H1 (cell line): Measurements from ENCODE around the gene RIMKLA. TPM values are rescaled to one million over a fixed set of nuclear protein-coding genes. Genes with fewer than 3 reads are reported as not detected.

ENCODE experiments used
- CTCF ChIA-PET: fragments of 300-600 bp; sonication (Branson Sonifier 250); formaldehyde crosslinking; loops from one replicate; lab custom pipeline; 2021; ENCODE audit not compliant: partially characterized antibody; lab: Charles Lee
- POLR2A ChIA-PET: fragments of 300-600 bp; sonication (Branson Sonifier 250); formaldehyde crosslinking; loops from one replicate; lab custom pipeline; 2021; ENCODE audit warnings: inconsistent platforms; ENCODE audit not compliant: partially characterized antibody; lab: Charles Lee
- DNase-seq, 2 experiments: peaks; one replicate each; pipeline versions ENCODE4 v3.0.0 to v3.0.0-alpha.2; 2010 to 2022; ENCODE audit warnings: low spot score in 2 of 2, low read depth in 1 of 2, mixed read lengths in 1 of 2
- FAIRE-seq: peaks from 2 replicates; lab custom pipeline; 2011; peaks lifted over from hg19 to GRCh38; lab: Jason Lieb, UNC
- H2AFZ ChIP-seq: 2 replicates; pipeline ENCODE4 v1.8.1; 2012; ENCODE audit warnings: low read length, inconsistent platforms
- H2AK5ac ChIP-seq: 2 replicates; pipeline ENCODE4 v1.6.1; 2013; ENCODE audit warnings: low read depth, low read length
- H2BK120ac ChIP-seq: replicated peaks from 2 replicates; pipeline ENCODE3; 2013; ENCODE audit warnings: low read depth, low read length, inconsistent platforms
- H2BK12ac ChIP-seq: 2 replicates; pipeline ENCODE4 v1.6.1; 2013; ENCODE audit warnings: low read depth, low read length
- H2BK15ac ChIP-seq: 2 replicates; pipeline ENCODE4 v1.6.1; 2013; ENCODE audit warnings: low read length
- H2BK20ac ChIP-seq: 2 replicates; pipeline ENCODE4 v1.6.1; 2013; ENCODE audit warnings: low read length
- H2BK5ac ChIP-seq: 2 replicates; pipeline ENCODE4 v1.6.1; 2013; ENCODE audit warnings: low read depth, low read length
- H3K14ac ChIP-seq: 2 replicates; pipeline ENCODE4 v1.6.1; 2013; ENCODE audit warnings: inconsistent platforms; ENCODE audit not compliant: insufficient read length
- H3K18ac ChIP-seq: 2 replicates; pipeline ENCODE4 v1.6.1; 2013; ENCODE audit warnings: low read length; ENCODE audit errors: extremely low read depth
- H3K23ac ChIP-seq: 2 replicates; pipeline ENCODE4 v1.6.1; 2013; ENCODE audit warnings: inconsistent platforms; ENCODE audit not compliant: insufficient read length
- H3K23me2 ChIP-seq: 2 replicates; pipeline ENCODE4 v1.6.1; 2013; ENCODE audit warnings: low read depth, low read length
- H3K27ac ChIP-seq: 2 replicates; pipeline ENCODE4 v1.6.1; 2011; ENCODE audit warnings: low read depth, low read length, inconsistent platforms
- H3K27me3 ChIP-seq, 4 experiments: replicated peaks in 1 of 4; 1 replicate in 1 of 4; 2 replicates in 3 of 4; pipeline versions ENCODE4 v1.6.1 to v1.8.1; 2011 to 2013; ENCODE audit warnings: low read length in 3 of 4, mild to moderate bottlenecking in 3 of 4, inconsistent platforms in 2 of 4, mixed read lengths in 2 of 4, moderate library complexity in 1 of 4; ENCODE audit not compliant: control insufficient read depth in 3 of 4, insufficient read depth in 3 of 4; ENCODE audit errors: extremely low read depth in 1 of 4
- H3K36me3 ChIP-seq, 4 experiments: 2 replicates each; pipeline versions ENCODE4 v1.6.1 to v1.8.1; 2011 to 2013; ENCODE audit warnings: mild to moderate bottlenecking in 4 of 4, low read length in 3 of 4, moderate library complexity in 2 of 4, control low read depth in 1 of 4, inconsistent platforms in 1 of 4; ENCODE audit not compliant: insufficient read depth in 4 of 4, control insufficient read depth in 2 of 4
- H3K4ac ChIP-seq: replicated peaks from 2 replicates; pipeline ENCODE3; 2013; ENCODE audit warnings: low read length, low read depth, mixed read lengths, inconsistent platforms; ENCODE audit not compliant: insufficient read length
- H3K4me1 ChIP-seq, 4 experiments: replicated peaks in 1 of 4; 1 replicate in 1 of 4; 2 replicates in 3 of 4; pipeline versions ENCODE4 v1.6.1 to v1.8.1; 2011 to 2013; ENCODE audit warnings: low read length in 3 of 4, inconsistent platforms in 2 of 4, mixed read lengths in 1 of 4; ENCODE audit not compliant: insufficient read depth in 4 of 4, control insufficient read depth in 3 of 4
- H3K4me2 ChIP-seq, 2 experiments: 2 replicates each; pipeline versions ENCODE4 v1.6.1 to v1.8.1; 2011 to 2013; ENCODE audit warnings: low read depth in 2 of 2, low read length in 2 of 2, control low read depth in 1 of 2, inconsistent platforms in 1 of 2, mild to moderate bottlenecking in 1 of 2; ENCODE audit not compliant: insufficient read depth in 1 of 2
- H3K4me3 ChIP-seq, 4 experiments: fragments of 200-600, 300-600 bp in 1 of 4; sonication (generic), shearing (Covaris generic), sonication (Bioruptor Twin) in 1 of 4; 2 replicates each; pipeline versions ENCODE4 v1.5.1 to v1.8.1; 2011 to 2016; ENCODE audit warnings: low read length in 4 of 4, low read depth in 3 of 4, control low read depth in 2 of 4, inconsistent platforms in 2 of 4, mild to moderate bottlenecking in 2 of 4, mixed read lengths in 1 of 4, moderate library complexity in 1 of 4; ENCODE audit not compliant: insufficient read depth in 2 of 4; ENCODE audit errors: extremely low read depth in 1 of 4
- H3K56ac ChIP-seq: replicated peaks from 2 replicates; pipeline ENCODE3; 2013; ENCODE audit warnings: low read depth, mild to moderate bottlenecking, mixed read lengths, low read length, inconsistent platforms; ENCODE audit not compliant: insufficient read length
- H3K79me1 ChIP-seq: 2 replicates; pipeline ENCODE4 v1.6.1; 2013; ENCODE audit warnings: low read depth, low read length, control low read depth
- H3K79me2 ChIP-seq, 2 experiments: 2 replicates each; pipeline versions ENCODE4 v1.6.1 to v1.8.1; 2012 to 2013; ENCODE audit warnings: low read length in 2 of 2, mild to moderate bottlenecking in 2 of 2, inconsistent platforms in 1 of 2; ENCODE audit not compliant: insufficient read depth in 2 of 2, control insufficient read depth in 1 of 2
- H3K9ac ChIP-seq, 4 experiments: replicated peaks in 1 of 4; 1 replicate in 1 of 4; 2 replicates in 3 of 4; pipeline versions ENCODE4 v1.6.1 to v1.8.1; 2011 to 2013; ENCODE audit warnings: low read depth in 3 of 4, low read length in 3 of 4, control low read depth in 2 of 4, mild to moderate bottlenecking in 2 of 4, moderate library complexity in 2 of 4, inconsistent platforms in 1 of 4; ENCODE audit errors: extremely low read depth in 1 of 4
- H3K9me3 ChIP-seq, 2 experiments: 2 replicates each; pipeline versions ENCODE4 v1.6.1 to v1.8.1; 2012 to 2013; ENCODE audit warnings: mild to moderate bottlenecking in 2 of 2, moderate library complexity in 2 of 2, control low read depth in 1 of 2, inconsistent platforms in 1 of 2, low read depth in 1 of 2, low read length in 1 of 2, mixed read lengths in 1 of 2; ENCODE audit not compliant: insufficient read depth in 2 of 2
- H4K20me1 ChIP-seq, 2 experiments: replicated peaks in 1 of 2; 2 replicates each; pipeline versions ENCODE3 to v1.8.1; 2011 to 2013; ENCODE audit warnings: inconsistent platforms in 2 of 2, low read length in 2 of 2, mild to moderate bottlenecking in 1 of 2; ENCODE audit not compliant: insufficient read depth in 2 of 2, control insufficient read depth in 1 of 2
- H4K5ac ChIP-seq: 2 replicates; pipeline ENCODE4 v1.6.1; 2013; ENCODE audit warnings: low read length, low read depth, mixed read lengths, inconsistent platforms; ENCODE audit not compliant: insufficient read length
- H4K8ac ChIP-seq: 2 replicates; pipeline ENCODE4 v1.8.0; 2013; ENCODE audit warnings: mild to moderate bottlenecking, moderate library complexity, low read length, inconsistent platforms; ENCODE audit not compliant: insufficient read depth; ENCODE audit errors: extremely low read depth
- H4K91ac ChIP-seq: replicated peaks from 2 replicates; pipeline ENCODE3; 2013; ENCODE audit warnings: low read length, mixed read lengths, inconsistent platforms; ENCODE audit not compliant: insufficient read length
- CBX5 ChIP-seq: fragments of 300-800, 300-1000 bp; sonication (generic); IDR thresholded peaks from 2 replicates; pipeline ENCODE4 v1.7.1; 2016; ENCODE audit warnings: antibody characterized with exemption, low read length, low read depth
- EGR1 ChIP-seq: IDR thresholded peaks from 2 replicates; pipeline ENCODE4 v1.6.1; 2011; ENCODE audit warnings: low read depth, low read length, borderline replicate concordance
- EP300 ChIP-seq, 2 experiments: IDR thresholded peaks; 1 replicate in 1 of 2; 2 replicates in 1 of 2; pipeline ENCODE4 v1.6.1; 2011 to 2012; ENCODE audit warnings: low read depth in 2 of 2, low read length in 2 of 2, mild to moderate bottlenecking in 2 of 2, borderline replicate concordance in 1 of 2, inconsistent platforms in 1 of 2, moderate library complexity in 1 of 2
- EZH2 ChIP-seq: fragments of 200-600 bp; sonication (generic); IDR thresholded peaks from 2 replicates; pipeline ENCODE4 v1.7.1; 2012; ENCODE audit warnings: low read depth, mild to moderate bottlenecking, moderate library complexity, low read length, inconsistent platforms; ENCODE audit not compliant: severe bottlenecking
- MAFK ChIP-seq: IDR thresholded peaks from 2 replicates; pipeline ENCODE4 v1.6.1; 2012; ENCODE audit warnings: low read depth, mild to moderate bottlenecking, improper control_type of control experiment, low read length
- NRF1 ChIP-seq: IDR thresholded peaks from 2 replicates; pipeline ENCODE4 v1.6.1; 2011; ENCODE audit warnings: mild to moderate bottlenecking, low read depth, low read length, improper control_type of control experiment
- RBBP5 ChIP-seq: IDR thresholded peaks from 2 replicates; pipeline ENCODE4 v1.7.1; 2012; ENCODE audit warnings: low read depth, mild to moderate bottlenecking, inconsistent platforms, low read length, moderate library complexity, borderline replicate concordance
- RFX5 ChIP-seq: IDR thresholded peaks from 2 replicates; pipeline ENCODE4 v1.6.1; 2011; ENCODE audit warnings: low read depth, low read length, improper control_type of control experiment, borderline replicate concordance
- RNF2 ChIP-seq: fragments of 200-900, 300-1000 bp; sonication (generic); IDR thresholded peaks from 2 replicates; pipeline ENCODE4 v1.7.1; 2016; ENCODE audit warnings: borderline replicate concordance, low read depth, mild to moderate bottlenecking, antibody characterized with exemption, low read length; ENCODE audit not compliant: poor library complexity, severe bottlenecking; ENCODE audit errors: missing control alignments
- TCF12 ChIP-seq: IDR thresholded peaks from 2 replicates; pipeline ENCODE4 v1.6.1; 2011; ENCODE audit warnings: low read depth, mild to moderate bottlenecking, low read length
- WGBS, 2 experiments: shearing (Covaris generic) in 1 of 2; methylation state at CpG; one replicate each; pipeline versions ENCODE4 v1.1.6 to v1.1.7; 2013 to 2015; ENCODE audit warnings: low lambda C conversion rate in 2 of 2, mixed read lengths in 2 of 2, inconsistent platforms in 1 of 2, low coverage in 1 of 2, missing lambda C conversion rate in 1 of 2; ENCODE audit not compliant: insufficient replicate concordance in 2 of 2, insufficient coverage in 1 of 2, insufficient read length in 1 of 2; ENCODE audit errors: extremely low coverage in 1 of 2, missing lambda C conversion rate in 1 of 2; 5-methylcytosine and 5-hydroxymethylcytosine counted together
- polyA plus RNA-seq, 7 experiments: library from polyadenylated mRNA; depleted of rRNA in 3 of 7; stranded (reverse) in 5 of 7; unstranded in 2 of 7; fragments of >200 nt in 5 of 7; fragments of 200-250 nt in 2 of 7; gene quantifications; 1 replicate in 5 of 7; 2 replicates in 1 of 7; 4 replicates in 1 of 7; pipeline versions ENCODE4 v1.2.1 to v1.2.3, GENCODE V29; 2011 to 2013; ENCODE audit warnings: missing spikeins in 2 of 7, mixed read lengths in 2 of 7
- total RNA-seq: library from RNA; stranded (reverse); fragmentation: NEBNext Ultra II Directional; extraction: Animal tissue kit (Norgen Biotek cat#: 25700); gene quantifications from 2 replicates; pipeline ENCODE4 v1.2.1, GENCODE V29; 2021

The RIMKLA gene
- total and polyA plus RNA-seq, 2 of the 8 experiments (the other 6 are each of a cell fraction or from before 2014, with no cell fraction given), result 3.2 to 5.8 TPM

DNA sequence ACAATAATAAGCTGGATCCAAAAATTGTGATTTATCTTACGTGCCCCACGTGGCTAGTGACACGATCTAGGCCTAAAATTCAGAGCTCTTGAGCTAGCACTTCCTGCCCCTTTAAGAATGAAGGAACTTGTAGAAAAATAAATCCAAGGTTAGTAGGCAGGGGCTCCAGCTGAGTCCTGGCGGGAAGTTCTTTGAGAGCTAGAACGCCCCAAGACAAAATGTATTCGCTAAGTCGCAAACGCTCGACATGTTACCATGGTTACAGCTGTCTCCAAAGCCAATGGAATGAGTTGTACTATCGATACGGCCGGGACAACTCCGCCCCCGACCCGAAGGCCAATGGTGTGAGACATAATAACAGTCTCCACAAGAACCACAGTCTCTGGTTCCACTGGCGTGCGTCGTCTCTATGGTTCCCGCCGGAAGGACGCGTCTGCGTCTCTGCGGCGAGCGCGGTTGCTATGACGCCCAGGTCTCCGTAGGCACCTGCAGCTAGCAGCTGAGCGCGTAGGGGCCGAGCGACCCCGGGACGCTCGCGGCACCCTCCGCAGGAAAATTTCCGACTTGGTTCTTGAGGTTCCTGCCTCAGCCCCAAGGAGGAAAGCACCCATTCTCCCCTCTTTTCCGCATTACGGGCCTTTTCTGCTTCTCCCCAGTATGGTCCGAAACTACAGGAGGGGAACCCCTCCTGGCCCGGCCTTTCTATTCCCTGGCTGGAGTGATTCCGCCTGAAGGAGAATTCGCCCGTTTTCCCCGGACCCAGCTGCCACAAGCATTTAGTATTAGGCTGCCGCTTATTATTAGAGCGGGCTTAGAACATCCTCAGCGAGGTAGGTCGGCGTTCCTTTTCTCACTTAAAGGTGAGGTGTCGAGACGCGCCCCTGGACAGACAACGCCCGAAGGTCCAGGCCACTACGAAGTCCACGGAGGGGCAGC, 82.5 kb downstream of the RIMKLA start, which contains the start of gene CCDC30:
TSS of gene CCDC30 (plus strand) at position 459 of the 936 bp plus-strand sequence. CDS start 17,266 bp downstream, outside the sequence.
- Histone ChIP-seq H2AFZ (peak within 1 kb of the TSS; percentile 58), H3K56ac (peak within 1 kb of the TSS; percentile 10), H3K27me3 (no peaks in the 10 kb centered on the region), H3K27ac (peak within 1 kb of the TSS; percentile 73; the same call in 1 of the 2 replicates), H2BK5ac (no peak within 1 kb of the TSS), H4K91ac (no peak within 1 kb of the TSS), H2BK12ac (no peak within 1 kb of the TSS), H3K23me2 (peaks cover 8% of the 10 kb centered on the region), H4K8ac (no peak within 1 kb of the TSS), H3K79me1 (no peaks in the 10 kb centered on the region), H2BK20ac (no peak within 1 kb of the TSS), H3K9ac (peak within 1 kb of the TSS in 2 of 4 experiments; percentile 42 to 65; a peak in 3 of 7 replicates), H3K79me2 (no peaks in the 10 kb centered on the region), H3K23ac (peak within 1 kb of the TSS; percentile 28), H3K4me1 (peaks cover 0 to 3% (median 0%) of the 10 kb centered on the region in 4 experiments; a peak in 2 of 7 replicates), H3K36me3 (peaks cover 0 to 17% (median 4%) of the 10 kb centered on the region in 4 experiments; a peak in 2 of 8 replicates), H3K4ac (no peak within 1 kb of the TSS), H3K18ac (no peak within 1 kb of the TSS), H2BK120ac (no peak within 1 kb of the TSS), H3K9me3 (no peaks in the 10 kb centered on the region), H2BK15ac (no peak within 1 kb of the TSS), H2AK5ac (no peak within 1 kb of the TSS), H4K5ac (no peak within 1 kb of the TSS), H3K14ac (no peak within 1 kb of the TSS), H4K20me1 (no peaks in the 10 kb centered on the region), H3K4me3 (peak within 1 kb of the TSS; percentile 59 to 73 (median 68)), H3K4me2 (peak within 1 kb of the TSS; percentile 69 to 89)
- POLR2A ChIA-PET, result interaction anchor here (0.7 to 1.3 kb wide), 3 partner anchors 10 to 184 kb away, joined by 3 to 4 read pairs (median 3); no protein-coding TSS in a partner anchor
- FAIRE-seq (peak; percentile 94), DNase-seq (peak; percentile 89 to 97)
- 5% methylated on average over 59 of the region's 59 CpGs; no CpG with 5 or more reads in 1 of the 2 experiments for whole genome bisulfite sequencing, 2 experiments
- CTCF ChIA-PET, result interaction anchor here (1.1 to 1.3 kb wide), 3 partner anchors 17 to 292 kb away, joined by 3 to 4 read pairs (median 4); no protein-coding TSS in a partner anchor
- no peak for TF ChIP-seq RFX5
- TF ChIP-seq RBBP5, result 0 out of 2 replicates have a peak, but pooled peaks have one; percentile 53
- TF ChIP-seq EP300 (IDR thresholded peaks at IDR 0.05; ENCODE audit: borderline replicate concordance in 1 of 2, low read depth in 2 of 2, low read length in 2 of 2), result no peak; a peak in 1 of 3 replicates
- TF ChIP-seq MAFK, result no peak
- TF ChIP-seq EGR1, result no peak
- TF ChIP-seq EZH2, result no peak
- no peak for TF ChIP-seq NRF1
- TF ChIP-seq RNF2, result no peak
- no peak for TF ChIP-seq CBX5
- TF ChIP-seq TCF12, result no peak
